ENCODE results near the gene DESI2.
"Not testable (repeated sequence)": the region's sequence is repeated elsewhere in the genome, so short reads cannot be mapped to it uniquely, and the experiment has no call there.

The DESI2 gene

DNA sequence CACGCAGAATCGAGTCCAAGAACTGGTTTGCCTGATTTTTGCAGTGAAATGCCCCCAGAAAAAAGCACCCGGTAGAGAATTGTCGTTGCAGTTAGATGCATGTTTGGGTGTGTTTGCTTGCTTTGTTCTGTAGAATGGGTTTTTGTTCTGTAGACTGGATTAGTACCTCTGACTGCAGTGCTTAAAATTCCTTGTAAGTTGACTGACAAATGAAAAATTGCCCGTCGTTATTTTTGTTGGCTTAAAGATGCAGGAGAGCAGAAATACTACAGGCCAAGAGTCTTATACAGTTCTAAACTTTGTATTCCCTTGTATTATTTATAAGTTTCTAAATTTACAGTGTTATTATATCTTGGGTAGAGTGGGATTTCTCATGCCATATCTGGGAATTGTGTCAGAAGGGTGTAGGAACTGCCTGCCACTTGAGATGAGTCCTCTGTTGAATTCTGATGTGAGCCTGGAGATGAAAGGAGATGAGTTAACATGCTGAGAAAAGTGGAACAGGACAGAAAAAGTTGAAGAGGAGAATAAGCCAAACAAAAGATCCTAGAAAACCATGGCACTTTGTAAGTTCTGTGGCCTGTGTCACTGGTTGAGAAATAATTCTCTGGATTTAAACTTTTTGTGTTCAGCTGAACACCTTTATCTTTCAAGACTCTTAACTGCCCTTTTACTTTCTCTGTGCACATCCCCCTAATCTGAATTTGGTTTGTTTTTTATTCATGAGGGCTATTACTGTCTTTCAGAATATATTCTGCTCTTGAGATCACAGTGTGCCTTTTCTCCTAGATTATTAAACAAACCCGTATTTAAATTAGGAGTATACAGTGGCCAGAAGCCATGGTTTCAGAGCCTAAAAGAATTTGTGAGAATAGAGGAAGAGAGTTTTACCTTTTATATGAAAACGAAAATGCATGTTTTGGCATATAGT, 1.4 kb downstream of the DESI2 start:
- TF ChIP-seq CTCF (conservative IDR thresholded peaks at IDR 0.05; ENCODE audit: low read depth, low read length): no peak
- H3K4me3 ChIP-seq (ENCODE audit: low read length): peak overlapping the region; percentile 75
- DNase-seq (ENCODE audit: low read depth): no peak

GRCh38 chr1:244655186-244655585, 2.3 kb downstream of the DESI2 start:
- TF ChIP-seq CTCF (conservative IDR thresholded peaks at IDR 0.05; ENCODE audit: low read depth, low read length): no peak
- peak overlapping the region; percentile 75 for H3K4me3 ChIP-seq (ENCODE audit: low read length)
- DNase-seq (ENCODE audit: low read depth): no peak

- TF ChIP-seq CTCF (conservative IDR thresholded peaks at IDR 0.05; ENCODE audit: low read depth, low read length): no peak
- DNase-seq (ENCODE audit: low read depth): peak; percentile 48
- no peak overlapping the region for H3K4me3 ChIP-seq (ENCODE audit: low read length)
These were observed 4.5 kb downstream of the DESI2 start for GRCh38 chr1:244657421-244657820.

- DNase-seq (ENCODE audit: low read depth): no peak
- TF ChIP-seq CTCF (conservative IDR thresholded peaks at IDR 0.05; ENCODE audit: low read depth, low read length): no peak
- no peak overlapping the region for H3K4me3 ChIP-seq (ENCODE audit: low read length)
These were observed 6.8 kb downstream of the DESI2 start for GRCh38 chr1:244659694-244660093.

GRCh38 chr1:244660595-244660994, 7.7 kb downstream of the DESI2 start:
- no peak for TF ChIP-seq CTCF (conservative IDR thresholded peaks at IDR 0.05; ENCODE audit: low read depth, low read length)
- DNase-seq (ENCODE audit: low read depth): no peak
- H3K4me3 ChIP-seq (ENCODE audit: low read length): no peak overlapping the region

GRCh38 chr1:244661569-244662312, 8.8 kb downstream of the DESI2 start:
- DNase-seq (ENCODE audit: low read depth); H3K4me3 ChIP-seq (ENCODE audit: low read length): not testable (repeated sequence)

DNA sequence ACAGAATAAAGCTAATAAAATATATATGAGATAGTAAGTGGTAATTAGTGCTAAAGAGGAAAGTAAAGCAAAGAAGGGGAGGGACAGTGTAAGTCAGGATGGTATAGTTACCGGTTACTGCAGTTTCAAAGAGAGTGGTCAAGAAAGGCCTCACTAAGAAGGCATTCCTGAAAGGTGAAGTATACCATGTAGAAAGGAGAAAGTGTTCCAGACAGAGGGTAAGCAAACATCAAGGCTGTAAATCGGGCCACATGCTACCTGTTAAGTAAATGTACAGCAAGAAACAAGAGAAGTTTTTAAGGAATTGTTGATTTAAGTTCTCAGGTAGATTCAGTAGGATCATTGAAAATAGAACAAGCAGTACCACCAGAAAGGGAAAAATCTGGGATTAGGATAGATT, 9.7 kb downstream of the DESI2 start:
- H3K4me3 ChIP-seq (ENCODE audit: low read length): no peak overlapping the region
- TF ChIP-seq CTCF (conservative IDR thresholded peaks at IDR 0.05; ENCODE audit: low read depth, low read length): no peak
- DNase-seq (ENCODE audit: low read depth): no peak
